GM13976 (cell line): ENCODE measurements around the gene EVL.

ENCODE experiments used
- DNase-seq: peaks from one replicate; pipeline ENCODE4 v3.0.0; 2012; ENCODE audit warnings: low spot score
- CTCF ChIP-seq: IDR thresholded peaks from 2 replicates; pipeline ENCODE4 v1.5.1; 2012; ENCODE audit warnings: borderline replicate concordance, mild to moderate bottlenecking; ENCODE audit not compliant: insufficient read depth; ENCODE audit errors: extremely low read depth, missing control alignments, control extremely low read depth
- in situ Hi-C: fragments of 300-500 bp; cut with MboI; formaldehyde crosslinking; loops from one replicate; pipeline ENCODE4 v1.12.0; 2022; ENCODE audit warnings: low sequenced_read_pairs, mixed read lengths, inconsistent platforms; ENCODE audit not compliant: unreplicated experiment

EVL gene

GRCh38 chr14:100037353-100037752 is 27.9 kb upstream of the EVL start:
- in situ Hi-C loops = no loop called here
- no peak for DNase-seq

GRCh38 chr14:100038065-100038464 is 27.2 kb upstream of the EVL start:
- no peak for TF ChIP-seq CTCF
- no peak for DNase-seq
- in situ Hi-C loops = no loop called here

More at GRCh38 chr14:100037353-100037752, 27.9 kb upstream of the EVL start:
- TF ChIP-seq CTCF = no peak

DNA sequence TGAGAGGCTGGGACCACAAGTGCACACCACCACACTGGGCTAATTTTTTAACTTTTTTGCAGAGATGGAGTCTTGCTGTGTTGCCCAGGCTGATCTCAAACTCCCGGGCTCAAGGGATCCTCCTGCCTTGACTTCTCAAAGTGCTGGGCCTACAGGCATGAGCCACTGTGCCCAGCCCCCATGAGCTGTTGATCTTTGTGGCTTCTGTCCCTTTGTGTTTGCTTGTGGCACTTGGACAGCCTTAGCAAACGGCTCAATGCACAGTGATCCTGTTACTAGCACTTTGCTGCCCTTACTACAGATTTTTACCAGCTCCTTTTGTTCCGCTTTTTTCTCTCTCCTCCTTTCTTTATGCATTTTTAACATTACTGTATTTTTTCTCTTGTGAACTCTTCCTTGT is 25.3 kb upstream of the EVL start:
- DNase-seq = no peak
- TF ChIP-seq CTCF = no peak
- in situ Hi-C loops = no loop called here

DNA sequence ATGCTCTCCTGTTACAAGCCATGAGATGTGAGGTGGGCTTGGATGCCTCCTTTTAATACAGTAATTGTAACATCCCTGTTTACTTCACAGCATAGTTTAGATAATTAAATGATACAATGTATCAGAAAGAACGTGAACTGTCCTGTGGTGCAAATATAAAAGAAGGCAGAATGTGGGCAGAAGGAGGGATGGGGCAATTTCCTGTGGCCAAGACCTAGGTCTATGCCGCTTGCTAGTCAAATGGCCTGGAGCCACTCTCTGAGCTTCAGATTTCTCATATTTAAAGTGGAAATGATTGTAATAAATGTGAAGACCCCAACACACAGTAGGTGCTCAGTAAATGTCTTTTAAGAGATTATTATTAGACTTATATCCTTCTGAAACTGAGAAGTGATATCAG is 24.0 kb upstream of the EVL start:
- in situ Hi-C loops = no loop called here
- no peak for TF ChIP-seq CTCF
- DNase-seq = no peak

- in situ Hi-C loops = no loop called here
- TF ChIP-seq CTCF = no peak
- no peak for DNase-seq
These were observed 22.9 kb upstream of the EVL start for GRCh38 chr14:100042286-100042685.

DNA sequence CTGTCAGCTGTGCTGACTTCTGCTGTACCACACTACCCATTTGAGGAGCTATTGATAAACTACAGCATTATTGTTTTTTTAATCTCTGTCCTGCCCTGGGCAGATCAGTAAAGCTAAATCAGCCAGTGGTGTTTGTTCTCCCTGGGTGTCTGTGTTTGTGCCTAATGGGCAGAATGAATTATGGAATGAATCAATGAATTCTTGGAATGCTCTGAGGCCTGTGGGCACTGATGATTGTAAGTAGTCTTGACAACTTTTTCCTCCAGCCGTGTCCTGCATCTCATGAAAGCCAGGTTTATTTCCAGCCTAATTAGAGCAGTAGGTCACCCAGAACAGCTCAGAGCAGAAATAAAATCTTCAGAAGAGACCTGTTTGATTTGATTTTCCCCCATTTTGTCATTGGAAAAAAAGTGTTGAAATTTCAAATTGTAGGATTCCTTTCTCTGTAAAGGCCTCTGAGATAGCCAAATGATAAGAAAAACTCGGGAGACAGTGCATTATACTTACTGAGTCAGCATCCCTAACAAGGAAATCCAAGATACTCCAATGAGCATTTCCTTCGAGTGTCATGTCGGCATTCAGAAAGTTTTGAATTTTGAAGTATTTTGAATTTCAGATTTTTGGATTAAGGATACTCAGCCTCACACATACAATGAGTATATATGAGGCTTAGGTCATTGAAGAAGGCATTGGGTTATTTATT is 19.4 kb upstream of the EVL start:
- in situ Hi-C loops = no loop called here
- TF ChIP-seq CTCF = no peak
- DNase-seq = no peak
